Measurements from ENCODE around the gene TXNDC11. TPM values are rescaled to one million over a fixed set of nuclear protein-coding genes. Genes with fewer than 3 reads are reported as not detected.

Gene TXNDC11
- total and polyA plus RNA-seq, 10 of the 15 experiments (the other 5 are each of a cell fraction or from before 2014, with no cell fraction given) = 1.7 to 86.7 (median 54.4) TPM

- TF ChIP-seq ZBTB33 (IDR thresholded peaks at IDR 0.05) = no peak
- no peak for TF ChIP-seq CBFB (IDR thresholded peaks at IDR 0.05; ENCODE audit: low read depth)
- TF ChIP-seq RBBP5 (conservative IDR thresholded peaks at IDR 0.05) = no peak
- no peak for TF ChIP-seq ESRRA (IDR thresholded peaks at IDR 0.05; ENCODE audit: low read length)
- no peak for TF ChIP-seq GABPA (IDR thresholded peaks at IDR 0.05; ENCODE audit: low read depth)
- TF ChIP-seq ZNF207 (IDR thresholded peaks at IDR 0.05; ENCODE audit: borderline replicate concordance) = no peak
- no peak for TF ChIP-seq EGR1 (IDR thresholded peaks at IDR 0.05; ENCODE audit: borderline replicate concordance in 1 of 2, low read depth in 2 of 2, low read length in 2 of 2)
- peak; percentile 28 to 53; a peak in 2 of 4 replicates for TF ChIP-seq EP300 (IDR thresholded peaks at IDR 0.05; ENCODE audit: borderline replicate concordance in 1 of 2, control insufficient read depth in 1 of 2, low read depth in 2 of 2, low read length in 2 of 2)
- TF ChIP-seq ZNF217 (IDR thresholded peaks at IDR 0.05) = no peak
- TF ChIP-seq NBN (IDR thresholded peaks at IDR 0.05) = no peak
- 0 out of 2 replicates have a peak, but pooled peaks have one; percentile 50 for TF ChIP-seq DPF2 (IDR thresholded peaks at IDR 0.05)
- TF ChIP-seq PKNOX1 (IDR thresholded peaks at IDR 0.05) = peak; percentile 87
- TF ChIP-seq SKIL (IDR thresholded peaks at IDR 0.05; ENCODE audit: low read depth, poor library complexity, severe bottlenecking) = peak; percentile 67
- TF ChIP-seq TCF12 (IDR thresholded peaks at IDR 0.05; ENCODE audit: low read depth, low read length) = peak; percentile 64; the same call in 1 of the 2 replicates
- TF ChIP-seq PRDM15 (CRISPR knock-in tag; IDR thresholded peaks at IDR 0.05) = no peak
- no peak for TF ChIP-seq HDAC6 (IDR thresholded peaks at IDR 0.05; ENCODE audit: unreplicated experiment)
- no peak for TF ChIP-seq SREBF1 (IDR thresholded peaks at IDR 0.05; ENCODE audit: low read length)
- TF ChIP-seq MYC (IDR thresholded peaks at IDR 0.05; ENCODE audit: insufficient read depth, insufficient read length, insufficient replicate concordance, low read length, severe bottlenecking) = no peak
- TF ChIP-seq TCF7 (IDR thresholded peaks at IDR 0.05; ENCODE audit: borderline replicate concordance) = peak; percentile 31; the same call in 1 of the 2 replicates
- no peak for TF ChIP-seq MYB (IDR thresholded peaks at IDR 0.05; ENCODE audit: borderline replicate concordance, low read depth, low read length)
- no peak for TF ChIP-seq SPI1 (IDR thresholded peaks at IDR 0.05; ENCODE audit: borderline replicate concordance, insufficient read depth, low read depth, low read length)
- TF ChIP-seq PAX5 (IDR thresholded peaks at IDR 0.05; ENCODE audit: borderline replicate concordance, low read depth, low read length) = no peak
These were observed 39.1 kb upstream of the TXNDC11 start (continued) for GRCh38 chr16:11781773-11782172.
